Adrenal gland (tissue), 12 donors: ENCODE results near the gene NKAIN2. TPM values are rescaled to one million over a fixed set of nuclear protein-coding genes. Genes with fewer than 3 reads are reported as not detected.

Source experiments
- DNase-seq, 7 donors: peaks; one replicate each; pipeline ENCODE4 v3.0.0-alpha.2; 2019 to 2020
- H3K27ac ChIP-seq, 5 donors: fragments of 200-600 bp; sonication (generic) in 4 of 5; 1 replicate in 3 of 5; 2 replicates in 2 of 5; pipeline versions ENCODE4 v1.5.1 to v1.8.0; 2016 to 2020; ENCODE audit warnings: mild to moderate bottlenecking in 1 of 5
- H3K27me3 ChIP-seq: fragments of 200-600 bp; 2 replicates; pipeline ENCODE4 v1.8.0; 2021
- H3K36me3 ChIP-seq, 2 donors: fragments of 200-600 bp; replicated peaks in 1 of 2; 1 replicate in 1 of 2; 2 replicates in 1 of 2; pipeline versions ENCODE4 v1.5.1 to v1.8.0; 2018 to 2022
- H3K4me1 ChIP-seq, 2 donors: fragments of 200-600 bp; replicated peaks in 1 of 2; 1 replicate in 1 of 2; 2 replicates in 1 of 2; pipeline versions ENCODE4 v1.5.1 to v1.8.0; 2018 to 2021
- H3K4me3 ChIP-seq, 4 donors: fragments of 200-600 bp; sonication (generic) in 3 of 4; one replicate each; pipeline ENCODE4 v1.5.1; 2016 to 2018
- H3K9me3 ChIP-seq, 3 donors: fragments of 200-600 bp; sonication (generic) in 1 of 3; replicated peaks in 1 of 3; 1 replicate in 2 of 3; 2 replicates in 1 of 3; pipeline versions ENCODE4 v1.5.1 to v1.8.0; 2016 to 2021
- POLR2A ChIP-seq, 2 donors: fragments of 450-650 bp; IDR thresholded peaks; one replicate each; pipeline ENCODE4 v1.6.1; 2017; ENCODE audit warnings: antibody characterized with exemption in 2 of 2, mild to moderate bottlenecking in 2 of 2, moderate library complexity in 1 of 2
- WGBS, 4 donors: extraction: QIAGEN DNeasy Blood & Tissue Kit in 2 of 4; methylation state at CpG; one replicate each; pipeline versions ENCODE4 v1.1.5 to v1.1.7; 2013 to 2017; 5-methylcytosine and 5-hydroxymethylcytosine counted together
- intact Hi-C, 2 donors: fragments of 100-400 bp; cut with DNase I; formaldehyde crosslinking; loops; one replicate each; pipeline versions ENCODE4 v1.14.1 to v1.15.0; 2022 to 2023
- polyA plus RNA-seq, 3 donors: library from polyadenylated mRNA; stranded (reverse); fragments of 200-250 nt in 2 of 3; fragments of 350-450 nt in 1 of 3; fragmentation: Illumina TruSeq in 1 of 3; extraction: RNeasy Lipid Tissue Mini Kit (QIAGEN cat#74804) in 1 of 3; gene quantifications; one replicate each; pipeline ENCODE4 v1.2.3, GENCODE V29; 2013 to 2014
- total RNA-seq, 9 donors: library from RNA; depleted of rRNA in 4 of 9; stranded (reverse); fragments of >200 nt in 4 of 9; fragments of 120-200 nt in 1 of 9; fragmentation: NEBNext Ultra II Directional in 1 of 9; extraction: Animal tissue kit (Norgen Biotek cat#: 25700) in 1 of 9; gene quantifications; one replicate each; pipeline versions ENCODE4 v1.1.0 to v1.2.4, GENCODE V29; 2013 to 2023
- TF ChIP-seq, protein P1 (sequence below), 6 experiments: fragments of 450-650 bp in 4 of 6; fragments of 200-600 bp in 2 of 6; sonication (generic) in 1 of 6; IDR thresholded peaks; 1 replicate in 5 of 6; 2 replicates in 1 of 6; pipeline versions ENCODE4 v1.5.1 to v1.8.0; 2016 to 2021; ENCODE audit warnings: antibody characterized with exemption in 6 of 6, mild to moderate bottlenecking in 2 of 6, moderate library complexity in 1 of 6
- donor health status: healthy with polysubstance abuse.
- donor health status: Bipolar disorder and iron deficiency.
- donor health status: DM: yes; HTN: yes; CAD: no.
- donor health status: DM: no; HTN: no; CAD: no.
- donor health status: DM: no; HTN: no; CAD: no.
- donor health status: DM: yes; HTN: yes; CAD: no.

The NKAIN2 gene
- total and polyA plus RNA-seq, 12 donors, result under 0.01 to 0.61 (median 0.23) TPM; not detected in 3

- H3K36me3 ChIP-seq, result no peaks in the 10 kb centered on the region
- H3K27ac ChIP-seq, result no peak overlapping the region
- intact Hi-C loops, result no loop called here
- TF ChIP-seq POLR2A (IDR thresholded peaks at IDR 0.05), result no peak
- TF ChIP-seq, protein P1, sequence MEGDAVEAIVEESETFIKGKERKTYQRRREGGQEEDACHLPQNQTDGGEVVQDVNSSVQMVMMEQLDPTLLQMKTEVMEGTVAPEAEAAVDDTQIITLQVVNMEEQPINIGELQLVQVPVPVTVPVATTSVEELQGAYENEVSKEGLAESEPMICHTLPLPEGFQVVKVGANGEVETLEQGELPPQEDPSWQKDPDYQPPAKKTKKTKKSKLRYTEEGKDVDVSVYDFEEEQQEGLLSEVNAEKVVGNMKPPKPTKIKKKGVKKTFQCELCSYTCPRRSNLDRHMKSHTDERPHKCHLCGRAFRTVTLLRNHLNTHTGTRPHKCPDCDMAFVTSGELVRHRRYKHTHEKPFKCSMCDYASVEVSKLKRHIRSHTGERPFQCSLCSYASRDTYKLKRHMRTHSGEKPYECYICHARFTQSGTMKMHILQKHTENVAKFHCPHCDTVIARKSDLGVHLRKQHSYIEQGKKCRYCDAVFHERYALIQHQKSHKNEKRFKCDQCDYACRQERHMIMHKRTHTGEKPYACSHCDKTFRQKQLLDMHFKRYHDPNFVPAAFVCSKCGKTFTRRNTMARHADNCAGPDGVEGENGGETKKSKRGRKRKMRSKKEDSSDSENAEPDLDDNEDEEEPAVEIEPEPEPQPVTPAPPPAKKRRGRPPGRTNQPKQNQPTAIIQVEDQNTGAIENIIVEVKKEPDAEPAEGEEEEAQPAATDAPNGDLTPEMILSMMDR (IDR thresholded peaks at IDR 0.05), result no peak
- no peaks in the 10 kb centered on the region for H3K4me1 ChIP-seq
- no peak overlapping the region for H3K4me3 ChIP-seq
- H3K9me3 ChIP-seq, result no peaks in the 10 kb centered on the region
- DNase-seq, result no peak
- H3K27me3 ChIP-seq, result no peaks in the 10 kb centered on the region
Measured at GRCh38 chr6:124143435-124143834, 339.8 kb downstream of the NKAIN2 start.

DNA sequence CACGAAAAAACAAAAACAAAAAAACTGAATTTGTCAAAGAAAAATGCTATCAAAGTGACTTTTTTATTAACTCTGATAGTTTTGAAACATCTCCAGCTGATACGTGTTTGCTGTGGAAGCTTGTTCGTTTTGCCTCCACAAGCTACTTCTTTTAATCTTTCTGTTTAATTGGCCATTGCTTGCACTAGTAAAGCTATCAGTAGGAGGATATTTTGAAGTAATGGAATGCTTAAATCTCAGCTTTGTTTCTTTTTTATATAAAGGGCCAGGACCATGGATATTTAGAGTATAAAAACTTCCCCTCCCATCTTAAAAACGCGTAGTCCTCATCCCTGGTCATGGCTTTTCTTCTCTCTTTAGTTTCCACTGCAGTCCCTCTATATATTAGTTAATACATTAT is 344.0 kb downstream of the NKAIN2 start:
- Histone ChIP-seq H3K9me3 (no peaks in the 10 kb centered on the region), H3K4me1 (no peaks in the 10 kb centered on the region), H3K36me3 (no peaks in the 10 kb centered on the region), H3K27ac (no peak overlapping the region), H3K27me3 (no peaks in the 10 kb centered on the region), H3K4me3 (no peak overlapping the region)
- no peak for DNase-seq
- 26 to 43% (median 31%) methylated on average over 5 of the region's 5 CpGs for whole genome bisulfite sequencing, 4 donors
- TF ChIP-seq, protein P1 (IDR thresholded peaks at IDR 0.05), result no peak
- no peak for TF ChIP-seq POLR2A (IDR thresholded peaks at IDR 0.05)
- intact Hi-C loops, result no loop called here

DNA sequence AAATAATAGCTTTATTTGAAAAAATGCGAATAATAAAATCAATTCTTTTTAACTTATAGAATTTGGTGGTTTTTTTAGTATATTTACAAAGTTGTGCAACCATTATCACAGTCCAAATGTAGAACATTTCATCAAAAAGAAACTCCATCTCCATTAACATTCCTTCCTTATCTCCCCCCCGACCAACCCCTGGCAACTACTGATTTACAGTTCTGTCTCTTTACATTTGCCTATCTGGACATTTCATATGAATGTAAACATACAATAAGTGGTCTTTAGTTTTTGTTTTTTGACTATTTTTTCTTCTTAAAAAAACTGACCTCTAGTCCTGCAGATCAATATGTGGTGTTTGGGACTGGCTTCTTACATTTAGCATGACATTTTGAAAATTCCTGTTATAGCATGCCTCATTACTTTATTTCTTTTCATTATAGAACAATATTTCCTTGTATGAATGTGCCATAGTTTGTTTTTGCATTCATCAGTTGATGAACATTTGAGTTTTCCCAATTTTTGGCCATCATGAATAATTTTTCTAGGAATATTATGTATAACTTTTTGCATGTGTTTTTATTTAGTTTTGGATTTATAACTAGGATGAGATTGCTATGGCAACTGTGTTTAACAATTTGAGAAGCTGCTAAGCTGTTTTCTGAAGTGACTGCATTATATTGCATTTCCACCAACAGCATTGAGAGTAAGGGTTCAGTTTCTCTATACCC is 344.7 kb downstream of the NKAIN2 start:
- no peak overlapping the region for H3K27ac ChIP-seq
- H3K27me3 ChIP-seq, result no peaks in the 10 kb centered on the region
- DNase-seq, result no peak
- no peaks in the 10 kb centered on the region for H3K4me1 ChIP-seq
- H3K36me3 ChIP-seq, result no peaks in the 10 kb centered on the region
- WGBS, 4 donors, result 34 to 57% (median 49%) methylated on average over 2 of the region's 2 CpGs
- no peaks in the 10 kb centered on the region for H3K9me3 ChIP-seq
- intact Hi-C loops, result no loop called here
- no peak overlapping the region for H3K4me3 ChIP-seq
- TF ChIP-seq, protein P1 (IDR thresholded peaks at IDR 0.05), result no peak

- intact Hi-C loops, result no loop called here
- Histone ChIP-seq H3K9me3 (no peaks in the 10 kb centered on the region), H3K27me3 (no peaks in the 10 kb centered on the region), H3K4me3 (no peak overlapping the region), H3K27ac (no peak overlapping the region), H3K4me1 (no peaks in the 10 kb centered on the region), H3K36me3 (no peaks in the 10 kb centered on the region)
- DNase-seq, result no peak
- WGBS, 4 donors, result 83 to 90% (median 87%) methylated on average over 4 of the region's 4 CpGs
- TF ChIP-seq, protein P1 (IDR thresholded peaks at IDR 0.05), result no peak
- no peak for TF ChIP-seq POLR2A (IDR thresholded peaks at IDR 0.05)
Measured at GRCh38 chr6:124149646-124150045, 346.0 kb downstream of the NKAIN2 start.
